GM18520 (cell line): ENCODE measurements around the gene SMCO4.

ENCODE experiments used
- ATAC-seq: cut with Tn5 transposase; IDR thresholded peaks from one replicate; pipeline ENCODE4 v1.9.1; 2021; ENCODE audit not compliant: unreplicated experiment

SMCO4 gene

GRCh38 chr11:93510196-93510873 lies 32.9 kb downstream of the SMCO4 start:
- ATAC-seq: no peak

- no peak for ATAC-seq
These were observed 35.7 kb downstream of the SMCO4 start for GRCh38 chr11:93507517-93507916.

GRCh38 chr11:93505703-93506102 lies 37.5 kb downstream of the SMCO4 start:
- no peak for ATAC-seq

GRCh38 chr11:93504110-93505095 lies 38.8 kb downstream of the SMCO4 start:
- ATAC-seq: no peak

- no peak for ATAC-seq
These were observed 41.3 kb downstream of the SMCO4 start for GRCh38 chr11:93501856-93502255.

- no peak for ATAC-seq
These were observed 42.4 kb downstream of the SMCO4 start for GRCh38 chr11:93500759-93501158.

- no peak for ATAC-seq
These were observed 44.5 kb downstream of the SMCO4 start for GRCh38 chr11:93498641-93499040.

- ATAC-seq: no peak
These were observed 45.0 kb downstream of the SMCO4 start for GRCh38 chr11:93498161-93498560.

GRCh38 chr11:93497596-93497995 lies 45.6 kb downstream of the SMCO4 start:
- no peak for ATAC-seq

- no peak for ATAC-seq
These were observed 48.8 kb downstream of the SMCO4 start for GRCh38 chr11:93494357-93494756.

- ATAC-seq: no peak
These were observed 49.8 kb downstream of the SMCO4 start for GRCh38 chr11:93493252-93493897.

- no peak for ATAC-seq
These were observed 50.5 kb downstream of the SMCO4 start for GRCh38 chr11:93492464-93493251.

- ATAC-seq: no peak
These were observed 51.2 kb downstream of the SMCO4 start for GRCh38 chr11:93491973-93492372.

GRCh38 chr11:93490996-93491618 lies 52.1 kb downstream of the SMCO4 start:
- no peak for ATAC-seq

GRCh38 chr11:93489841-93490240 lies 53.4 kb downstream of the SMCO4 start:
- ATAC-seq: no peak

GRCh38 chr11:93487032-93487483 lies 56.1 kb downstream of the SMCO4 start:
- ATAC-seq: no peak

GRCh38 chr11:93485983-93486382 lies 57.2 kb downstream of the SMCO4 start:
- no peak for ATAC-seq

- ATAC-seq: no peak
These were observed 58.5 kb downstream of the SMCO4 start for GRCh38 chr11:93484716-93485115.

GRCh38 chr11:93482556-93482955 lies 60.6 kb downstream of the SMCO4 start:
- ATAC-seq: no peak

GRCh38 chr11:93481696-93482095 lies 61.5 kb downstream of the SMCO4 start:
- ATAC-seq: no peak
